Adrenal gland (tissue), 5 donors: ENCODE results near the gene TEX264.

Experiments used
- POLR2A ChIP-seq, 2 donors: fragments of 450-650 bp; IDR thresholded peaks; one replicate each; pipeline ENCODE4 v1.6.1; 2017; ENCODE audit warnings: antibody characterized with exemption in 2 of 2, mild to moderate bottlenecking in 2 of 2, moderate library complexity in 1 of 2
- TF ChIP-seq, protein P1 (sequence below), 6 experiments: fragments of 450-650 bp in 4 of 6; fragments of 200-600 bp in 2 of 6; sonication (generic) in 1 of 6; IDR thresholded peaks; 1 replicate in 5 of 6; 2 replicates in 1 of 6; pipeline versions ENCODE4 v1.5.1 to v1.8.0; 2016 to 2021; ENCODE audit warnings: antibody characterized with exemption in 6 of 6, mild to moderate bottlenecking in 2 of 6, moderate library complexity in 1 of 6
- donor health status: DM: no; HTN: no; CAD: no.

DNA sequence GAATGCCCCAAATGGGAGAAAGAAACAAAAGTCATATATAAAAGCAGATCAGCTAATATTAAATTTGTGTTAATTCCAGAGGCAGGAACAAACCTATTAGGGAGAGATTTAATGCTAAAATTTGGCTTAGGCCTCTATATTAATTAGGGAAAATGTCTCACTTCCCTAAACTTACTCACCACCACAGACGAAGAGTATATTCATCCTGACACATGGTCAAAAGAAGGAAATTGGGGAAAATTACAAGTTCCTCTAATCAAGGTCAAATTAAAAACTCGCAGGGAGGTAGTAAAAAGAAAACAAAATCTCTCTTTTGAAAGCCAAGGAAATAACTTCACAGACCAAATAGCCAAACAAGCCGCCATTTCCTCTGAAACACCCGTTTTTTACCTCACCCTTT, 68.1 kb downstream of the TEX264 start:
- TF ChIP-seq, protein P1, sequence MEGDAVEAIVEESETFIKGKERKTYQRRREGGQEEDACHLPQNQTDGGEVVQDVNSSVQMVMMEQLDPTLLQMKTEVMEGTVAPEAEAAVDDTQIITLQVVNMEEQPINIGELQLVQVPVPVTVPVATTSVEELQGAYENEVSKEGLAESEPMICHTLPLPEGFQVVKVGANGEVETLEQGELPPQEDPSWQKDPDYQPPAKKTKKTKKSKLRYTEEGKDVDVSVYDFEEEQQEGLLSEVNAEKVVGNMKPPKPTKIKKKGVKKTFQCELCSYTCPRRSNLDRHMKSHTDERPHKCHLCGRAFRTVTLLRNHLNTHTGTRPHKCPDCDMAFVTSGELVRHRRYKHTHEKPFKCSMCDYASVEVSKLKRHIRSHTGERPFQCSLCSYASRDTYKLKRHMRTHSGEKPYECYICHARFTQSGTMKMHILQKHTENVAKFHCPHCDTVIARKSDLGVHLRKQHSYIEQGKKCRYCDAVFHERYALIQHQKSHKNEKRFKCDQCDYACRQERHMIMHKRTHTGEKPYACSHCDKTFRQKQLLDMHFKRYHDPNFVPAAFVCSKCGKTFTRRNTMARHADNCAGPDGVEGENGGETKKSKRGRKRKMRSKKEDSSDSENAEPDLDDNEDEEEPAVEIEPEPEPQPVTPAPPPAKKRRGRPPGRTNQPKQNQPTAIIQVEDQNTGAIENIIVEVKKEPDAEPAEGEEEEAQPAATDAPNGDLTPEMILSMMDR (IDR thresholded peaks at IDR 0.05): no peak
- TF ChIP-seq POLR2A (IDR thresholded peaks at IDR 0.05): no peak
